SH-SY5Y (cell line): ENCODE measurements around the gene TXLNB.

Experiments
- GATA2 ChIP-seq: IDR thresholded peaks from 2 replicates; pipeline ENCODE4 v1.6.1; 2011; ENCODE audit warnings: mild to moderate bottlenecking, low read depth, low read length
- GATA3 ChIP-seq: IDR thresholded peaks from 2 replicates; pipeline ENCODE4 v1.6.1; 2011; ENCODE audit warnings: low read depth, mild to moderate bottlenecking, low read length, moderate library complexity

Gene TXLNB

GRCh38 chr6:139239064-139239463 is 52.7 kb downstream of the TXLNB start:
- TF ChIP-seq GATA3 (no peak), GATA2 (no peak)

DNA sequence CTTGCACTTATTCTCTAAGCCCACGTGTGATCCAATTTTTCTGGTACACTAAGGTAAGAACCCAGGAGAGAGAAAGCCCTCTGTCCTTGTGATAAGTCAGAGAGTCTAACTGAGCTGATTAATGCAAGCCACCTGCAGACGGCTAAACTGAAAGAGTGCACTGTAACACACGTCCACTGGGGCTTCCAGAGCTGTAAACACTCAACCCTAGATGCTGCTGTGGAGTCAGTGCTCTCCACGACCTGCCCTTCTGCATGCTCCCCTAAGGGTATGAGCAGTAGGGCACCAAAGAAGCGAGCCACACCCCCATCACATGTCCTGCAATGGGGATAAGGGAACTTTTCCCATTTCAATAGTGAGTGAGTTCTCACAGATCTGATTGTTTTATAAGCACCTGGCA is 55.7 kb downstream of the TXLNB start:
- TF ChIP-seq GATA3 (no peak), GATA2 (no peak)

GRCh38 chr6:139235661-139236060 is 56.1 kb downstream of the TXLNB start:
- no peak for TF ChIP-seq GATA2
- TF ChIP-seq GATA3: no peak

DNA sequence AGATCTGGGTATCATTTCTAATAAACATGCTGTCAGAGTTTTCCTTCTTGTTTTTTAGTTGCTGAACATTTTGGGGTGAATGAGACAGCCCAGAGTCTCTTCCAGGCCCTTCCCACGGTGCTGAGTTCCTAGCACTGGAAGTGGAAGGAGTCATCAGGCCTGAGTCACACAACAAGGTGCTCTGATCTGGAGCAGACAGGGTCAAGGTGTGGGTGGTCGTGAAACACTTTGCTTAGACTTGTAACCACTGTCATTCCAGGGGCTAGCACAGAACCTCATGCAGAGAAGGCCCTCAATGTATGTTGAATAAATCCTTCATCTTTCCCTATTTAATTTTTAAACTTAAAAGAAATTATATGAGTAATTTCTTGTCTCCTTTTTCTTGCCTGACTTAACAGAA is 60.6 kb downstream of the TXLNB start:
- no peak for TF ChIP-seq GATA3
- no peak for TF ChIP-seq GATA2

DNA sequence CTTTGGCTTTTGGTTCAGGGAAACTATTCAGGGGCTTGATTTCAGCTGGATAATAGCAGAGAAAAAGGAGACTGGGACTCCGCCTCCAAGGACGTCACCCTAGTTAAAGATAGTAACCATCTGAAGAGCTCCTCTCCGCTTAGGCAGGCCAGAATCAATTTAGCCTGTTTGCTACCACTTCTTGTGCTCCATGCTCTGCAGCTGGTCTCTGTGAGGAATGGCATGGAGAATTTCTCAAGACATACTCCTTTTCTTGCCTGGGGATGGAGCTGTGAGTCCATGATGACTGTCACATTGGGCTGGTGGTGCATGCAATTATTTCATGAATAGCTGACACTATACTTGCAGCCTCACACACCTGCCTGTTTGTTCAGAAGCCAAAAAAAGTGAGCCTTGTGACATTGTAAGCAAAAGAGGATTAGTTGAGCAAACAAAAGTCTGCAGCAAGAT is 61.4 kb downstream of the TXLNB start:
- TF ChIP-seq GATA2: no peak

DNA sequence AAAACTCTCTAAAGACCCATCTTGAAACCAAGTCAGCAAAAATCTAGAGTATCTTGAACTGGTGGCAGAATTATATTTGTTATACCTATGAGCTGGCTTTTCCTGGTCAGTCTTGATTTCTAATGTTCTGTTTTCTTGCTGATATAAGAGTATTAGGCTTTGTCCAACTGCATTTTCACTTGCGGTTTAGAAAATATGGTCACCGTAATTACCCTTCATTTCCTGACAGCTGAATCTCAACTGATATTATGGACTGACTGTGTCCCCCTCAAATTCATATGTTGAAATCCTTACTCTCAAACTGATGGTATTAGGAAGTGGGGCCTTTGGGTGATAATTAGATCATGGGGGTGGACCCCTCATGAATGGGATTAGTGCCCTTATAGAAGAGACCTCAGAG is 72.1 kb downstream of the TXLNB start:
- no peak for TF ChIP-seq GATA3
- no peak for TF ChIP-seq GATA2

GRCh38 chr6:139219271-139219729 is 72.5 kb downstream of the TXLNB start:
- TF ChIP-seq GATA2 (no peak), GATA3 (no peak)

DNA sequence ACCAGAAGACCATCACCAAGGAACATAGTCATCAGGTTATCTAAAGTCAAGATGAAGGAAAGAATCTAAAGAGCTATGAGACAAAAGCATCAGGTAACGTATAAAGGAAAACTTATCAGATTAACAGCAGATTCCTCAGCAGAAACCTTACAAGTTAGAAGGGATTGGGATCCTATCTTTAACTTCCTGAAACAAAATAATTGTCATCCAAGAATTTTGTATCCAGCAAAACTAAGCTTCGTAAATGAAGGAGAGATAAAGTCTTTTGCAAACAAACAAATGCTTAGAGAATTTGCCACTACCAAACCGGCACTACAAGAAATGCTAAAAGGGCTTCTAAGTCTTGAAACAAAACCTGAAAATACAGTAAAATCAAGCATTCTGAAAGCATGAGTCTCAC is 86.0 kb downstream of the TXLNB start:
- TF ChIP-seq GATA2: no peak
- TF ChIP-seq GATA3: no peak

DNA sequence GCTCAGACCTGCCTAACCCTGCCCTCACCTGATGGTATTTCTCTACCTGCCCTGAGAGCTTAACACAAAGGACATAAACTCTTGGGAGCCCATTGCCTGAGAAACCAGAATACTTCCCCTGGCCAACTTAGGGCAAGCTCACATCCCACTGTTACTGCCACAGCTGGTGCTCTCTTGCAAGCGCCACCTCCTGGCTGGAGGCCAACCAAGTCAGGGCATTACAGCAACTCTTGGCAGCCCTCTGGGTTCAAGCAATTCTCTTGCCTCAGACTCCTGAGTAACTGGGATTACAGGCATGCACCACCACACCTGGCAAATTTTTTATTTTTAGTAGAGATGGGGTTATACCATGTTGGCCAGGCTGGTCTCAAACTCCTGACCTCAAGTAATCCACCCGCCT is 86.8 kb downstream of the TXLNB start:
- TF ChIP-seq GATA3: no peak
- no peak for TF ChIP-seq GATA2

- TF ChIP-seq GATA3 (no peak), GATA2 (no peak)
These were observed 90.4 kb downstream of the TXLNB start for GRCh38 chr6:139201378-139201777.

DNA sequence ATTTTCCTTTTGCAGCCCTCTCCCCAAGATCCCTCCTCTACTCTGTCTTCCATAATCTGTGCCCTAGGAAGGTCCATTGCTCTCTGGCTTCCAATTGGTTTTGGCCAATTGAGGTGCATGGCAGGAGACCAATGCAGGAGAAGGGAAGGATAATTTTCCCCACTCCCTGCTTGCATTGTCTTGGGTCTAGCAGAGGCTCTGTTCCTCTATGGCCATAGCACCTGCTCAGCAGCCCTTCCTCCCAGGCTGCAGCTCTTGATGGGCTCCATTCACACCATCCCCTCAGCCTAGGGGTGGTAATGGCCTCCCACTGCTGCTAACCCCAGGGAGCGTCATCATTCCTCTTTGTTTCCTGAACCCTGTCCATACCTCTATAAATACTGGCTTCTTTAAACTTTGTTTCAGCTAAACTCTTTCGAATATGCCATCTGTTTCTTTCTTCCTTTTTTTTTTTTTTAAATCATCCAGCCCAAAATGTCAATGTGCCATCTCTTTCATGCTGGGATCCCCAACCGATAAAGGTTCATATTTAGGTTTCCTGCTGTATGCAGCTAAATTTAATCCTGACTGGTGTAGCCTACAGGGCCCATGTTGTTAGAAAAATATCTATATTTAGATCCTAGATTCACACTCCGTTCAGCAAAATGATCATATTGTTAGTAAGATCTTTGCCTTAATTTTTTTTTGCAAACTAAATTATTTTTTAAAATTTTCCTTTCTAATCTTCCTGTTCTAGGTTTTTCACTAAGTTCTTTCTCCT is 93.1 kb downstream of the TXLNB start:
- TF ChIP-seq GATA3 (no peak), GATA2 (no peak)

- TF ChIP-seq GATA3 (no peak), GATA2 (no peak)
These were observed 97.1 kb downstream of the TXLNB start for GRCh38 chr6:139194740-139195139.
